ENCODE results near the gene SDF2L1. TPM values are rescaled to one million over a fixed set of nuclear protein-coding genes. Genes with fewer than 3 reads are reported as not detected.

SDF2L1 gene
- total and polyA plus RNA-seq, 10 of the 15 experiments (the other 5 are each of a cell fraction or from before 2014, with no cell fraction given): 3.0 to 214 (median 55.5) TPM

DNA sequence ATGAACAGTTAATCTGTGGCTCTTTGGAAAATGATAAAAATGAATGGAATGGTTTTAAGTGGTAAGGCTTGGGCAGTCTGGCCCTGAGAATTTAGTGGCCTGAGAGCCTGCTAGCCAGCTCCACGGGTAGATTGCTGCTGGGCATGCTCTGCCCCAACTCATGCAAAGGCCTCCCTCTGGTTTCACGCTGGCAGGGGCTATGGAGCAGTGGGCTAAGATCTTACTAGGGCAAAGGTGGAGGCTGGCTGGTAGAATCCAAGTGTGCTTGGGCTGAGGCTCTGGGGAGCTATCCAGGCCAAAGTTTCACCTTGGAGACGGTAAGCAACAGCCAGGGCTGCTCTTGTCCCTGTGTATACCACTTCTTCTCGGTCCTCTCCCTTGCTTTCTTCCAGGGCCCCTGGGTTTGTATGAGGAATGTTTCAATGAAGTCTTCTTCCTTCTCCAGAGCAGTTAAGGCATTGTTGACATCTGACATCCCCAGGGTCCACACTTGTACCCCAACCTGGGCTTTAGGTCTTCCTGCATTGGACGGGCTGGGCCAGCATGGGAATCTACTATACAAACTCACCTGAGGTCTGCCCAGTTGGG is 47.1 kb upstream of the SDF2L1 start:
- FAIRE-seq (no peak), ATAC-seq (no peak), DNase-seq (ENCODE audit: low read depth, low spot score) (no peak)
- intact Hi-C loops (cut with micrococcal nuclease; ENCODE audit: unreplicated experiment): no loop called here
- H3K27me3 ChIP-seq (replicated peaks in 1 of 2; ENCODE audit: control insufficient read depth in 2 of 2, insufficient read depth in 2 of 2, low read length in 1 of 2): no peaks in the 10 kb centered on the region
- BruUV-seq (replicated peaks): no TSS peak
- ChIA-PET CTCF (no interaction called here), POLR2A (no interaction called here), RAD21 (ENCODE audit: unreplicated experiment) (no interaction called here), SMC1A (ENCODE audit: uncharacterized antibody, unreplicated experiment) (no interaction called here)
- no peaks in the 10 kb centered on the region for H3K9me3 ChIP-seq (replicated peaks; ENCODE audit: control insufficient read depth, insufficient read depth, low read length)
- H3K4me3 ChIP-seq: no peak overlapping the region
- WGBS (ENCODE audit: insufficient coverage, insufficient replicate concordance, low lambda C conversion rate, missing lambda C conversion rate): 95% methylated on average over 5 of the region's 5 CpGs
- no peak overlapping the region for H3K27ac ChIP-seq (ENCODE audit: control insufficient read depth, insufficient read depth)
- no peak overlapping the region for H2AFZ ChIP-seq (ENCODE audit: control insufficient read depth, low read depth, low read length)
- H3K36me3 ChIP-seq (ENCODE audit: control insufficient read depth in 2 of 2, insufficient read depth in 2 of 2, low read length in 1 of 2): peaks cover 34 to 37% of the 10 kb centered on the region in 2 experiments
- in situ Hi-C loops (cut with MboI): no loop called here
- H3K79me2 ChIP-seq (ENCODE audit: control insufficient read depth, insufficient read depth, low read length): peaks cover 62% of the 10 kb centered on the region
- peaks cover 5% of the 10 kb centered on the region for H3K4me1 ChIP-seq (ENCODE audit: control insufficient read depth, insufficient read depth, low read length)
- H4K20me1 ChIP-seq (ENCODE audit: control insufficient read depth, insufficient read depth): peaks cover 18% of the 10 kb centered on the region
- H3K9ac ChIP-seq (ENCODE audit: control insufficient read depth, insufficient read depth, low read length): no peak overlapping the region
- H3K4me2 ChIP-seq (ENCODE audit: control insufficient read depth, insufficient read depth): no peak overlapping the region
- TF ChIP-seq ZZZ3 (IDR thresholded peaks at IDR 0.05; ENCODE audit: control insufficient read depth, insufficient read length, low read depth): no peak
- TF ChIP-seq YBX1 (IDR thresholded peaks at IDR 0.05): no peak
- no peak for TF ChIP-seq GABPA (IDR thresholded peaks at IDR 0.05; ENCODE audit: low read depth)
- TF ChIP-seq ATF7 (IDR thresholded peaks at IDR 0.05; ENCODE audit: low read depth): no peak
- TF ChIP-seq RUNX3 (IDR thresholded peaks at IDR 0.05; ENCODE audit: low read length): no peak
- TF ChIP-seq NFXL1 (IDR thresholded peaks at IDR 0.05; ENCODE audit: borderline replicate concordance): no peak
- TF ChIP-seq NFYA (IDR thresholded peaks at IDR 0.05; ENCODE audit: borderline replicate concordance, low read depth, low read length): no peak
- TF ChIP-seq EGR1 (IDR thresholded peaks at IDR 0.05; ENCODE audit: borderline replicate concordance in 1 of 2, low read depth in 2 of 2, low read length in 2 of 2): no peak
- no peak for TF ChIP-seq CBX3 (IDR thresholded peaks at IDR 0.05; ENCODE audit: borderline replicate concordance, low read depth)
- no peak for TF ChIP-seq PRDM15 (CRISPR knock-in tag; IDR thresholded peaks at IDR 0.05)
- no peak for TF ChIP-seq ASH2L (IDR thresholded peaks at IDR 0.05; ENCODE audit: borderline replicate concordance, low read depth)
- no peak for TF ChIP-seq NKRF (conservative IDR thresholded peaks at IDR 0.05)
- TF ChIP-seq PML (IDR thresholded peaks at IDR 0.05; ENCODE audit: low read length): no peak
- TF ChIP-seq RFX5 (IDR thresholded peaks at IDR 0.05; ENCODE audit: low read depth, low read length): no peak
- TF ChIP-seq NR2F1 (conservative IDR thresholded peaks at IDR 0.05): no peak
- TF ChIP-seq IKZF1 (conservative IDR thresholded peaks at IDR 0.05): no peak
- TF ChIP-seq ESRRA (IDR thresholded peaks at IDR 0.05; ENCODE audit: low read length): no peak

All from GM12878 (cell line).